Ovary (tissue), 3 donors: ENCODE measurements around the gene SSPN.

Experiments used
- EP300 ChIP-seq: sonication (generic); formaldehyde crosslinking; IDR thresholded peaks from one replicate; pipeline ENCODE4 v1.6.1; 2017; ENCODE audit warnings: antibody characterized with exemption
- TF ChIP-seq, protein P1 (sequence below), 3 donors: fragments of 450-650 bp in 2 of 3; fragments of 200-600 bp in 1 of 3; IDR thresholded peaks; one replicate each; pipeline versions ENCODE4 v1.5.1 to v1.8.0; 2016 to 2022; ENCODE audit warnings: antibody characterized with exemption in 3 of 3, mild to moderate bottlenecking in 1 of 3
- donor health status: DM: no; HTN: no; CAD: no.

DNA sequence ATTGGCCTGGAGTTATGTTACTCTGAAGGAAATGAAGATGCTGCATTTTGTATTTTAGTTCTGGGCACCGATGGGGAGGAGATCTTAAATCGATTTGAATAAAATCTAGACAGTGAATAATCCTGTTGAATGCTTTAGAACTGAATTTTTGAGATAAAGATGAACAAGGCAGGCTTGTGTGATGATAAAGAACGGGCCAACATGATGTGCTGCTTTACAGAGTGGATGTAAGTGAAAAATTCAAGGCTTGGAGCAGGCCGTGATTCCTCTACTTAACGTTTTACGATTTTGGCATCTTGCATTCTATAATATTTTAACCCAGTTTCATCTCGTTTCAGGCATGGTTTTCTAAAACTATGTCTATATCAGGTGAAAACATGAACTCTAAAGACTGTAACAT lies 47.1 kb upstream of the SSPN start:
- TF ChIP-seq EP300, result no peak
- TF ChIP-seq, protein P1, sequence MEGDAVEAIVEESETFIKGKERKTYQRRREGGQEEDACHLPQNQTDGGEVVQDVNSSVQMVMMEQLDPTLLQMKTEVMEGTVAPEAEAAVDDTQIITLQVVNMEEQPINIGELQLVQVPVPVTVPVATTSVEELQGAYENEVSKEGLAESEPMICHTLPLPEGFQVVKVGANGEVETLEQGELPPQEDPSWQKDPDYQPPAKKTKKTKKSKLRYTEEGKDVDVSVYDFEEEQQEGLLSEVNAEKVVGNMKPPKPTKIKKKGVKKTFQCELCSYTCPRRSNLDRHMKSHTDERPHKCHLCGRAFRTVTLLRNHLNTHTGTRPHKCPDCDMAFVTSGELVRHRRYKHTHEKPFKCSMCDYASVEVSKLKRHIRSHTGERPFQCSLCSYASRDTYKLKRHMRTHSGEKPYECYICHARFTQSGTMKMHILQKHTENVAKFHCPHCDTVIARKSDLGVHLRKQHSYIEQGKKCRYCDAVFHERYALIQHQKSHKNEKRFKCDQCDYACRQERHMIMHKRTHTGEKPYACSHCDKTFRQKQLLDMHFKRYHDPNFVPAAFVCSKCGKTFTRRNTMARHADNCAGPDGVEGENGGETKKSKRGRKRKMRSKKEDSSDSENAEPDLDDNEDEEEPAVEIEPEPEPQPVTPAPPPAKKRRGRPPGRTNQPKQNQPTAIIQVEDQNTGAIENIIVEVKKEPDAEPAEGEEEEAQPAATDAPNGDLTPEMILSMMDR (IDR thresholded peaks at IDR 0.05), result no peak
